Loucy (cell line): ENCODE results near the gene MRPL38.

Source experiments
- H2AFZ ChIP-seq: fragments of 200-600 bp; sonication (generic); 2 replicates; pipeline ENCODE4 v1.6.0; 2016; ENCODE audit warnings: antibody characterized with exemption, mild to moderate bottlenecking, low read length, moderate library complexity
- H3F3A ChIP-seq: fragments of 200-600 bp; 2 replicates; pipeline ENCODE4 v1.6.0; 2016; ENCODE audit warnings: antibody characterized with exemption, low read depth, mild to moderate bottlenecking
- H3K27me3 ChIP-seq: fragments of 200-600 bp; sonication (generic); 2 replicates; pipeline ENCODE4 v1.6.1; 2014; ENCODE audit warnings: low read length, mild to moderate bottlenecking; ENCODE audit not compliant: insufficient read depth, poor library complexity, severe bottlenecking
- H3K36me3 ChIP-seq: fragments of 200-600 bp; sonication (generic); 2 replicates; pipeline ENCODE4 v1.6.1; 2016; ENCODE audit warnings: low read length; ENCODE audit not compliant: insufficient read depth
- H3K4me1 ChIP-seq: fragments of 200-600 bp; sonication (generic); 2 replicates; pipeline ENCODE4 v1.5.1; 2014; ENCODE audit warnings: low read length, mild to moderate bottlenecking; ENCODE audit not compliant: insufficient read depth, poor library complexity, severe bottlenecking
- H3K4me2 ChIP-seq: fragments of 200-600 bp; sonication (generic); 2 replicates; pipeline ENCODE4 v1.6.0; 2014; ENCODE audit warnings: antibody characterized with exemption, low read length, low read depth, mild to moderate bottlenecking; ENCODE audit not compliant: poor library complexity, severe bottlenecking
- H3K4me3 ChIP-seq: fragments of 200-600 bp; sonication (generic); 2 replicates; pipeline ENCODE4 v1.5.1; 2014; ENCODE audit warnings: low read length, mild to moderate bottlenecking, mixed read lengths; ENCODE audit not compliant: poor library complexity, severe bottlenecking
- H3K79me2 ChIP-seq: fragments of 200-600 bp; sonication (generic); 2 replicates; pipeline ENCODE4 v1.6.1; 2014; ENCODE audit warnings: low read length; ENCODE audit not compliant: insufficient read depth
- H3K9ac ChIP-seq: fragments of 200-600 bp; sonication (generic); 2 replicates; pipeline ENCODE4 v1.6.0; 2014; ENCODE audit warnings: mild to moderate bottlenecking, low read depth, low read length, moderate library complexity; ENCODE audit not compliant: poor library complexity, severe bottlenecking
- H3K9me2 ChIP-seq: fragments of 200-600 bp; sonication (generic); replicated peaks from 2 replicates; pipeline ENCODE4 v1.6.1; 2016; ENCODE audit warnings: low read depth, low read length, mixed read lengths
- H3K9me3 ChIP-seq: fragments of 200-600 bp; sonication (generic); 2 replicates; pipeline ENCODE4 v1.6.1; 2014; ENCODE audit warnings: mild to moderate bottlenecking, antibody characterized with exemption, low read length, low read depth; ENCODE audit not compliant: insufficient read depth
- H4K20me1 ChIP-seq: fragments of 200-600 bp; sonication (generic); 2 replicates; pipeline ENCODE4 v1.6.0; 2014; ENCODE audit warnings: antibody characterized with exemption, low read length, mild to moderate bottlenecking; ENCODE audit not compliant: insufficient read depth, poor library complexity, severe bottlenecking
- EZH2phosphoT487 ChIP-seq: fragments of 200-600 bp; IDR thresholded peaks from 2 replicates; pipeline ENCODE4 v1.6.1; 2018; ENCODE audit warnings: antibody characterized with exemption, mild to moderate bottlenecking, moderate library complexity, borderline replicate concordance
- TF ChIP-seq, protein P1 (sequence below): fragments of 200-600 bp; sonication (generic); conservative IDR thresholded peaks from 2 replicates; pipeline ENCODE4 v1.5.1; 2014; ENCODE audit warnings: mild to moderate bottlenecking, antibody characterized with exemption, low read length

Gene MRPL38

DNA sequence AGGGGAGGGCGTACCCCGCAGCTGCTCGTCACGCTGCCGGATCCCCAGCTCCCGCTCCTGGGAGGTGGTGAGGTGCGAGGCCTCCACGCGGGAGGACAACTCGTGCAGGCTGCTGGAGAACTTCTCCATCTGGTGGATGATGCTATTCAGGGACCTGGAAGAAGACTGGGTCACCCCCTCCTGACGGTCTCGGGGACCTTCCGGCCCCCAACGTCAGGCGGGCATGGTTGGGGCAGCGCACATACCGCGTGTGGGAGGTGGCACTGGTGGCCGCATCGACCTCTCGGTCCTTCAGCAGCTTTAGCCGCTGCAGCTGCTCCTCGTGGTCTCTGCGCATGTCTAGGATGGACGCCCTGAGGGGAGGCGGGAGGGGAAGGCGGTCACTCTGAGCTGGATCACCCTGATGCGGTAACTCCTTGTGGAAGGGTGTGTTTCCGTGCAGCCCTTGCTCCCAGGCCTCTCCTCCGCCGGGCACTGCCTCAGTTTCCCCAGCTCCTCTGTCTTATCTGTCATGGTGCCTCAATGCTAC lies 13.3 kb upstream of the MRPL38 start:
- no peak overlapping the region for H2AFZ ChIP-seq
- peaks cover 14% of the 10 kb centered on the region for H3K4me1 ChIP-seq
- no peaks in the 10 kb centered on the region for H3K9me2 ChIP-seq
- TF ChIP-seq, protein P1, sequence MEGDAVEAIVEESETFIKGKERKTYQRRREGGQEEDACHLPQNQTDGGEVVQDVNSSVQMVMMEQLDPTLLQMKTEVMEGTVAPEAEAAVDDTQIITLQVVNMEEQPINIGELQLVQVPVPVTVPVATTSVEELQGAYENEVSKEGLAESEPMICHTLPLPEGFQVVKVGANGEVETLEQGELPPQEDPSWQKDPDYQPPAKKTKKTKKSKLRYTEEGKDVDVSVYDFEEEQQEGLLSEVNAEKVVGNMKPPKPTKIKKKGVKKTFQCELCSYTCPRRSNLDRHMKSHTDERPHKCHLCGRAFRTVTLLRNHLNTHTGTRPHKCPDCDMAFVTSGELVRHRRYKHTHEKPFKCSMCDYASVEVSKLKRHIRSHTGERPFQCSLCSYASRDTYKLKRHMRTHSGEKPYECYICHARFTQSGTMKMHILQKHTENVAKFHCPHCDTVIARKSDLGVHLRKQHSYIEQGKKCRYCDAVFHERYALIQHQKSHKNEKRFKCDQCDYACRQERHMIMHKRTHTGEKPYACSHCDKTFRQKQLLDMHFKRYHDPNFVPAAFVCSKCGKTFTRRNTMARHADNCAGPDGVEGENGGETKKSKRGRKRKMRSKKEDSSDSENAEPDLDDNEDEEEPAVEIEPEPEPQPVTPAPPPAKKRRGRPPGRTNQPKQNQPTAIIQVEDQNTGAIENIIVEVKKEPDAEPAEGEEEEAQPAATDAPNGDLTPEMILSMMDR: no peak
- TF ChIP-seq EZH2phosphoT487: no peak
- H3K9ac ChIP-seq: no peak overlapping the region
- H4K20me1 ChIP-seq: no peaks in the 10 kb centered on the region
- no peaks in the 10 kb centered on the region for H3K9me3 ChIP-seq
- no peaks in the 10 kb centered on the region for H3K79me2 ChIP-seq
- H3K4me3 ChIP-seq: no peak overlapping the region
- H3F3A ChIP-seq: no peaks in the 10 kb centered on the region
- no peaks in the 10 kb centered on the region for H3K27me3 ChIP-seq
- H3K4me2 ChIP-seq: peak overlapping the region; percentile 14
- no peaks in the 10 kb centered on the region for H3K36me3 ChIP-seq

DNA sequence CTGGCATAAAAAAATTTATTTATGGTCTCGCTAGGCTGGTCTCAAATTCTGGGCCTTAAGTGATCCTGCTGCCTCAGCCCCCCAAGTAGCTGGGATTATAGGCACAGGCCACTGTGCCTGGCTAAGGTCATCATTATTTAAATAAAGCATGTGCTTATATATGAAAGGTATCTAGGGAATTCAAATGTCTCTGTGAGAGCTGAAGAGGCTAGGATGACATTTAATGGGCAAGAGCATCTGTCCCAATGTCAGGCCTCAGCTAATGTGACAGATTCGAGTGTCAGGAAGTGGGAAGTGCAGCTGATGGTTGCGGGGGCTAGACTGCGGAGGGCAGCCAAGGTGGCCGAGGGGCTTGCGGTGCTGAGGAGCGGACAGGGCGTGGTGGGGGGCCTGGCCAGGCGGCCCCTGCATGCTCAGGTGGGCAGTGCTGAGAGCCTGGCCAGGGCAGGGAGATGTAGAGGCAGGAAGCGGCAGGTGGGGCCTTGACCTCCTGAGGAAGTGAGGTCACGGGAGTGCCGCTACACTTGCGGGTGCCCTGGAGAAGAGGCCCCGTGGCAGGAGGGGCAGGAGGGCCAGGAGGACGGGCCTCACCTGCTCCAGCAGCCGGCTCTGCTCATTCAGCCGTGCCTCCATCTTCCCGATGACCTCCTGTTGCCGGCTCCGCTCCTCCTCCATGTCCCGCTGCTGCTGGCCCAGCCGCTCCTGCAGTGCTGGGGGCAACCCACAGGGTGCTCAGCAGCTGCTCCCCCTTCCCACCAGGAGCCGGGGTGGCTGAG lies 12.6 kb upstream of the MRPL38 start:
- Histone ChIP-seq H3K79me2 (no peaks in the 10 kb centered on the region), H4K20me1 (no peaks in the 10 kb centered on the region), H3K4me1 (peaks cover 11% of the 10 kb centered on the region), H3K36me3 (no peaks in the 10 kb centered on the region), H3K9ac (no peak overlapping the region), H2AFZ (peak overlapping the region; percentile 28; the same call in 1 of the 2 replicates), H3K9me2 (no peaks in the 10 kb centered on the region), H3K4me3 (no peak overlapping the region), H3K9me3 (no peaks in the 10 kb centered on the region), H3K4me2 (peak overlapping the region; percentile 14), H3K27me3 (no peaks in the 10 kb centered on the region), H3F3A (no peaks in the 10 kb centered on the region)
- no peak for TF ChIP-seq EZH2phosphoT487
- TF ChIP-seq, protein P1: no peak

DNA sequence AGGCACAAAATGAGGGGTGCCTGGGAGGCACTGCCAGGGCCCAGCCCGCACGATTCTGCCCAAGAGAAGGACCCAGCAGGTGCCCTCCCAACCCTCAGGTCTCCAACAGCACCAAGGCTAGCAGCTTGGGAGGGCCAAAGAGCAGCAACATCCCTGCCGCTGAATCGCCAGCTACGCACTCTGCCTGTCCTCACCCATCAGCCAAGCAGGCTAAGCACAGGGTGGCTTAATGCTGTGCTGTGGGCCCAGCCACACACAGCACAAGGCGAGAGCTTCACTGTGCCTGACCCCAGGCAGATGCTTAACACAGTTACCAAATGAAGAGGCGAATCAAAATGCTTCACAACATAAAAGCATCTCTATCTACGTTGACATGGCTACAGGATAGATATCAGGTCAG lies 10.6 kb upstream of the MRPL38 start:
- Histone ChIP-seq H3K79me2 (no peaks in the 10 kb centered on the region), H3K9ac (no peak overlapping the region), H3K4me3 (no peak overlapping the region), H3K9me3 (no peaks in the 10 kb centered on the region), H3K4me1 (peaks cover 18% of the 10 kb centered on the region), H3K9me2 (no peaks in the 10 kb centered on the region), H3K27me3 (no peaks in the 10 kb centered on the region), H4K20me1 (no peaks in the 10 kb centered on the region), H2AFZ (no peak overlapping the region), H3F3A (no peaks in the 10 kb centered on the region), H3K4me2 (no peak overlapping the region), H3K36me3 (no peaks in the 10 kb centered on the region)
- TF ChIP-seq, protein P1: no peak
- no peak for TF ChIP-seq EZH2phosphoT487
